HG03280 (cell line): ENCODE data around the gene OSER1.

Experiments used
- ATAC-seq: cut with Tn5 transposase; IDR thresholded peaks from one replicate; pipeline ENCODE4 v1.9.1; 2021; ENCODE audit warnings: mild to moderate bottlenecking, moderate library complexity; ENCODE audit not compliant: unreplicated experiment

Gene OSER1

DNA sequence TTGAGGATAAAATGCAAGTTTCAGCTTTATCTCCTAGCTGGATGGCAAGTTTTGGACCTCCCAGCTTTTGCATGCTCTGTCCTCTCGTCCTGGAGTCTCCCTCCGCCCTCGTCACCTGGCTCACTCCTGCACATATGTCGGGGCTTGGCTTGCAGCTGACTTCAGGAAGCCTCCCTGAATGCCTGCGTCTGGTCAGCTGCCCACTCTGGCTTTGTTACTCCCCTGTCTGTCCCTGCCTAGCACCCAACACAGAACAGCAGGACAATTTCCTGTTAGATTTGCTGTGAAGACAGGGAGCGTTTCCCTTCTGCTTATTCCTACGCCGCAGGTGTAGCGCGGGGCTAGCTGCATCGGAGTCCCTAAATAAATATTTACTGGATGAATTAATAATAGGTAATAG, 29.0 kb downstream of the OSER1 start:
- ATAC-seq: no peak

- ATAC-seq: no peak
Measured at GRCh38 chr20:44180814-44181213, 29.8 kb downstream of the OSER1 start.

- ATAC-seq: no peak
Measured at GRCh38 chr20:44176833-44177534, 33.6 kb downstream of the OSER1 start.

DNA sequence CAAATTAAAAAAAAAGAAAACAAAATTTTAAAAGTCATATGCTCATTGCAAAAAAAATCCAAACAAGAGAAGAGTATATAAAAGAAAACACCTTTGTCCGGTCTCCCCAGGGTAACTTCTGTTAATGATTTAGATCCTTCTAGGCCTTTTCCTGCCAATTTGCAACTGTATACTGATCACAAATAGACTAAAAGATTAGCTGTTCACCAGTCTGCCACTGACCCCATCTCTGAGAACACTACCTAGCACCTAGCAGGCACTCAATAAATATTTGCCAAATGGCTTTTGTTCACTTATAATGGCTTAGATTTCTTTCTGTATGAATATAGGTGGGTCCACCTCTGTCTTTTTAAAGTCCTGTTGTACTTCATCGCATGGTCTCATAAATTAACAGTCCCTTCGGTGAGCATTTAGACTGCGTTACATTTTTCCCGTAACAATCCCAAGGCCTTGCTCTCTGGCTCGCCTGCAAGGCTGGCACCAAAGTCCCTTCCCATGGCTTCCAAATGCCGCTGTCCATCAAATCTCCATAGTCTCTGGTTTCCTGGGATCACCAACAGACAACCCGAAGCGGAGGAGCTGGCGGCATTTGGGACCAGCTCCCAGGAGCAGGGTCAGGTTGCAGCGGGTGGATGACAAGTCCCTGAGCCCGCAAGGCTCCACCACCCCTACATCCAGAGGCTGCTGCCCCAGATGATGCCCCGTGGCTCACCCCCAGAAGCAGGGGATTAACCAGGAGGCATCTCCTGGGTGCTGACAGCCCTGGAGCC, 35.4 kb downstream of the OSER1 start:
- no peak for ATAC-seq

DNA sequence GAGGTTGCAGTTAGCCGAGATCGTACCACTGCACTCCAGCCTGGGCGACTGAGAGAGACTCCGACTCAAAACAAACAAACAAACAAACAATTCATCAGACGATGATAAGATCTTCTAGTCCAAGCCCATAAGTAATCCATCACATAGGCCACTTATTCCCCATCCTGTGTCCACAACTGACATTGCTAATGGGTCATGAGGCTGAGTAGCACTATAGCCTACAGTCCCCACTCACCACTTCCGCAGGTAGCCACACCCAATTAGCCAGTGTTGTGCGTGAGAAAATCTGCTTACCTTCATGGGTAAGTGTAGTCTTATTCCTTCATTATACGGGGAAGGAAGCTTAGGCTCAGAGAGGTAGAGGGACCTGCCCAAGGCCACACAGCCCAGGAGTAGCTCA, 36.7 kb downstream of the OSER1 start:
- ATAC-seq: no peak

DNA sequence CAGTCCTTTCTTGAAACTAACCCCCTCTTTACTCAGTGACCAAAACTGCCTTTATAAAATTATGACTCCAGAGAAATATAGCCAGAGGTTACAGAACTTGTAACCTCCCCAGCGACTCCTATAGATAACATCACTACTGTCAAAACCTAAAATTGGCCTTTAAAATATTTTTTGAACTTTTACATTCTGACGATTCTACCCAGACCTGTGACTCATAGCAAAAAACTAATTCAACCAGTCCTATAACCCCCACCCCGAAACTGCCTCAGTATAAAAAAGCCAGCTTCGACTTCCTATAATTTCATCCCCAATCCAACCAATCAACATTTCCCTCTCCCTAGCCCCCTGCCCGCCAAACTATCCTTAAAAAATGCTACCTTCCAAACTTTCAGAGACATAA, 37.5 kb downstream of the OSER1 start:
- ATAC-seq: no peak

GRCh38 chr20:44172572-44172950, 38.0 kb downstream of the OSER1 start:
- no peak for ATAC-seq

DNA sequence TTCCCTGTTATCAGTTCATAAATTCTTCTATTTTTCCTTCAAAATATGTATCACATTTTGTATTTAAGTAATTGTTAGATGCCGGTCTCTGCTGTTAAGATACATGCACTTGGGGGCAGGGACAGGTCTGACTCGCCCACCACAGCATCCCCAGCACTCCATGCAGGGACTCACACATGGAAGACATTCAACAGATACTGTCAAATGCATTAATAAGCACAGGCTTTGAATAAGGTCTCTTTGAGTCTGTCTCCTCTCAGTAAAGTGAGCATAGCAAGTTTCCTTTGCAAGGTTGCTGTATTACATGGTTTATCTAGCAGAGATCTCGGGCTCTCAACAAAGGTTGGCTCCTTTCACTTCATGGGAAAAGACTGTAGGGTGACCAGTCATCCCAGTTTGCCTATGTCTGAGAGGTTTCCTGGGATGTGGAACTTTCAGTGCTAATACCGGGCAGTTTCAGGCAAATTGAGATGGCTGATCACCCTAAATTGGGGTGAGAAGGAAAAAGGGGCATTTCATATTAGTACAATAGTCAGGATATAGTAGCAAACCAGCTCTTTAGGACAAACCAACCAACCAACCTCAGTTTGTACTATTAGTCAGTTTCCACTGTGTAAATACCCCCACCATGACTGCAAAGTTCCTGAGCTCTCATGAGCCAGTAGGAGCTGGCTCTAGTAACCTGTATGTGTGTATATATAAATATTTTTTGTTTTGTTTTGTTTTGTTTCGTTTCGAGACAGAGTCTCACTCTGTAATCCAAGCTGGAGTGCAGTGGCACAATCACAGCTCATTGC, 38.6 kb downstream of the OSER1 start:
- ATAC-seq: no peak

DNA sequence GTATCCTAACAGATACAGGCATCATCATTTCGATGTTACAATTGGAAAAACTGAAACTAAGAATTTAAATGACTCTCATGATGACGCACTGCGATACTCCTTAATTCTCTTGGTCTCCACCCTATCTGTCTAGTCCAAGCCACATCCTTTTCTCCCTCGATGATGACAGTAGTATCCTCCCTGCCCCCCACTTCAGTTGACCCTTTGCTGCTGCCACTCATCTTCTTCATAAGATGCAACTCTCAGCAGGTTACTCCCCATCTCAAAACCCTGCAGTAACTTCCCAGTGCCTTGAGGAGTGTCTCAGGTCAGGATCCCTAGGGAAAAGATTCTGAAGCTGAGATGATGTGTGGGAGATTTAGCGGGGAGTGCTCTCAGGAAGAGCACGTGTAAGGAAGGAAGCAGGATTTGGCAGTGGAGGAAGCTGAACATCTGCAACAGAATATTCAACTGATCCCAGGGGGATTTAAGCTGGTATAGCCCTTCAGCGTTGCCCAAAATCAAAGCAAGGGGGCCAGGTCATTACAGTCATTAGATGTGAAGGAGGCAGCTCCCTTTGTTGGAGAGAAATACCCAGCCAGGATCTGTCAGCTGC, 39.7 kb downstream of the OSER1 start:
- ATAC-seq: no peak

DNA sequence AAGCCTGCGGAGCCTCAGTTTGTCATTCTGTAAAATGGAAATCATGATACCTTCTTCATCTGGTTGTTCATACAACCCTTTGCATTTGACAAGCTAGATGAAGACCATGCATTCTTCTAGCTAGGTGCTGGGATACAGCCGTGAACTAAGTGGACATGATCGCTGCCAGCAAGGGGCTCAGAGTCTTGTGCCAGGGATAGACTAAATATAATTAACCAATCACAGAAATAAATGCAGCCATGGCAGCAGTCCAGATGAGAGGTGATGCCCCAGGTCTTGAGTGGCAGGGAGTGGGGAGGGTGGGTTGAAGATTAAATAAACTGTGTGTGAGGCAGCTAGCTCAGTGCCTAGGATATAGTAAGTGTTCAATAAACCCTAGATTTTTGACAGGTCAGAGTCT, 42.8 kb downstream of the OSER1 start:
- ATAC-seq: no peak

DNA sequence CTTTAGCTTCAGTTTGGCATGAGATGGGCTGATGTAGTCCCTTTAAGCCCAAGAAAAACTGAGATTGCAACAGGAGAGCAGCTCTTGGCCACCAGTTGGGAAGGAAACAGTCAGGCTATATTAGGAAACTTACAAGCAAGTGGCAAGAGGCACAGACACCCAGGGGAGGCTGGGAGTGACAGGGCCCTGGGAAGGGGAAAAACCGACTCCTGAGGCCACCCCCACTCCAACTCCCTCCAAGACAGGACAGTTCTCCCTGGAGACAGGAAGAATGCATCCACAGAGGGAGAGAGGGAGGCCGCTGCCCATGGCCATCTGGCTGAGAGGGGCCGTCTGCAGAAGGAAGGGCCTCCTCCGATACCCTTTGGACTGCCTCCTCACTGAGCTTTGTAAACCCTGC, 44.1 kb downstream of the OSER1 start:
- ATAC-seq: no peak

DNA sequence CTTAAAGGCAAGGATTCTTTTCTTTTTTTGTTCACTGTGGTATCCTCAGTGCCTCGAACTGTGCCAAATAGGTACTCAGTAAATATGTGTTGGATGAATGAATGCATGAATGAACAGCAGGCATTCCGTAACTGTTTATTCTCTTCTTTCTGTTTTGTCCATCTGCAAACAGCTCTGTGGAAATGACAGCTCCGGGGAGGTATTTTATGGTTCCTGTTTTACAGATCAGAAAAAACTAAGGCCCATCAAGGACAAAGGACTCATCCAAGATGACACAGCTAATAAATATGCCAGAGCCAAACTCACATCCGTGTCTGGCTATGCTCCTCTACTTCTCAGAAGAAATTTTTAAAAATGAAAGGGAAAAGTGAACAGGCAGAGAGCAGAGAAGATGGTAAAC, 44.6 kb downstream of the OSER1 start:
- ATAC-seq: no peak

- ATAC-seq: no peak
Measured at GRCh38 chr20:44160133-44160532, 50.4 kb downstream of the OSER1 start.

DNA sequence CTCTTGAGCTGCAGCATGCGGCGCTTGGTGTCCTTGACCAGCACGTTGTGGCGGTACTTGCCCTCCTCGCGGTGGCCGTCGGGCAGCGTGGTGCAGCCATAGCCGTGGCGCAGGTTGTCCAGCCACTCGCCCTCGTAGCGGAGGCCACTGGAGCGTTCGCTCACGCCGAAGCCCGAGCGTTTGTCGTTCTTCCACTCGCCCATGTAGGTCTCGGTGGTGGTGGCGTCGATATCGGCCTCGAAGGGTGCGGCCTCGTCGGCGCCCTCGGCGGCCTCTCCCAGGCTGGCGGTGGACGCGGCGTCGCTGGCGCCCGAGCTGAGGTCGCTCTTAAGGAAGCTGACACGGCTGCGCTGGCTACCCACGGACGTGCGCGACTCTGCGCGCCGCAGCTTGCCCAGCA, 50.9 kb downstream of the OSER1 start:
- no peak for ATAC-seq

DNA sequence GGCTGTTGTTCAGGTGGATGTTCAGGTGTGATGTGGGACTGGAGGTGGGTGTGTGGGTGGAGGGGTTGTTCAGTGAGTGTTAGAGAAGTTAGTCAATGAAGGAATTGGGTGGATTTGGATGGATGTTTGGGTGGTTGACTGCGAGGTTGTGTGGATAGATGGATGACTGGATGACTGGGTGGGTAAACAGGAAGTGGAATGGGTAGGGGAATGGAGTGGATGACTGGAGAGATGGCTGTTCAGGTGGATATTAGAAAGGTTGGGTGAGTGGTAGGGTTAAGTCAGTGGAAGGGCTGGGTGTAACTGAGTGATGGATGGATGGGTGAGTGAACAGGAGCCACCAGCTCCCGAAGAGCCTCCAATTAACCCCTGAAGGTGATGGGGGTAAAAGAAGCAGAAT, 51.4 kb downstream of the OSER1 start:
- ATAC-seq: no peak

GRCh38 chr20:44157061-44157460, 53.5 kb downstream of the OSER1 start:
- no peak for ATAC-seq

GRCh38 chr20:44154521-44155001, 56.0 kb downstream of the OSER1 start:
- no peak for ATAC-seq

GRCh38 chr20:44153636-44154043, 56.9 kb downstream of the OSER1 start:
- ATAC-seq: no peak

GRCh38 chr20:44151621-44152416, 58.8 kb downstream of the OSER1 start:
- ATAC-seq: no peak

- no peak for ATAC-seq
Measured at GRCh38 chr20:44146272-44146671, 64.3 kb downstream of the OSER1 start.
